GM19467 (cell line): Measurements from ENCODE around the gene FASN.

ENCODE experiments used
- ATAC-seq: cut with Tn5 transposase; IDR thresholded peaks from one replicate; pipeline ENCODE4 v1.9.1; 2021; ENCODE audit warnings: mild to moderate bottlenecking, moderate library complexity; ENCODE audit not compliant: unreplicated experiment

The FASN gene

DNA sequence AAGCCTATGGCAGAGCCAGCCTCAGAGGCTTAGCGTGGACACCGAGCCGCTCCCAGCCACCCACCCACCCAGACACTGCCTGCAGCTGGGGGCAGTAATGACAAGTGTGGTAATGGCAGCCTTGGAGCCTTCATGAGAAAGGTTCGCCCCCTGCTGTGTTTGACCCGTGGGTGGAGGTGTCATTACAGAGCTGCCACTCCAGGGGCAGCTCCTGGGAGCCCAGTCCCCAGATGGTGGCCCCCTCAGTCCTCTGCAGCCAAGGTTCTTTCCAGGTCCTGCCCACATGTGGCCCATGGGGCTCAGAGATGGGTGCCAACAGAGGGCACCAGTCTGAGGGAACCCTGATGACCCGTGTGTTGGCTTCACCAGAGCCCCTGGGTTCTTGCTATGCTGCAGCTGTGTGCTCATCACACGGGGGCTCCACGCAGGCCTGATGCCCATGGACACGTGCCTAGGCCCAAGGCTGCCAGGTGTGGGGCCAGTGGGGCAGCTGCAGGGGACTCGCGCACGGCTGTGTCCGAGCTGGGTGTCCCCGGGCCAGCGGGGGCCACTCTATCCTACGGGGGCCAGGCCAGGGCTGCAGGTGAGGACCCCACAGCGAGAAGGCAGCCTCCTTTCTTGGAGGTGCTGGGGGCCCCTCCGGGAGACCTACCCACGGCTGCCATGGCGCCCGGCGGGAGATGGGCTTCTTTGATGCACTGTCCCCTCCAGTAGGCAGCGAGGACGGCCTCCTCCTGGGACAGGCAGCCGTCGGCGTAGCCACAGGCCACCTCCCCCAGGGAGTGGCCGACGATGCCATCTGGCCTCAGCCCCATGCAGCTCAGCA lies 8.1 kb downstream of the FASN start:
- no peak for ATAC-seq

DNA sequence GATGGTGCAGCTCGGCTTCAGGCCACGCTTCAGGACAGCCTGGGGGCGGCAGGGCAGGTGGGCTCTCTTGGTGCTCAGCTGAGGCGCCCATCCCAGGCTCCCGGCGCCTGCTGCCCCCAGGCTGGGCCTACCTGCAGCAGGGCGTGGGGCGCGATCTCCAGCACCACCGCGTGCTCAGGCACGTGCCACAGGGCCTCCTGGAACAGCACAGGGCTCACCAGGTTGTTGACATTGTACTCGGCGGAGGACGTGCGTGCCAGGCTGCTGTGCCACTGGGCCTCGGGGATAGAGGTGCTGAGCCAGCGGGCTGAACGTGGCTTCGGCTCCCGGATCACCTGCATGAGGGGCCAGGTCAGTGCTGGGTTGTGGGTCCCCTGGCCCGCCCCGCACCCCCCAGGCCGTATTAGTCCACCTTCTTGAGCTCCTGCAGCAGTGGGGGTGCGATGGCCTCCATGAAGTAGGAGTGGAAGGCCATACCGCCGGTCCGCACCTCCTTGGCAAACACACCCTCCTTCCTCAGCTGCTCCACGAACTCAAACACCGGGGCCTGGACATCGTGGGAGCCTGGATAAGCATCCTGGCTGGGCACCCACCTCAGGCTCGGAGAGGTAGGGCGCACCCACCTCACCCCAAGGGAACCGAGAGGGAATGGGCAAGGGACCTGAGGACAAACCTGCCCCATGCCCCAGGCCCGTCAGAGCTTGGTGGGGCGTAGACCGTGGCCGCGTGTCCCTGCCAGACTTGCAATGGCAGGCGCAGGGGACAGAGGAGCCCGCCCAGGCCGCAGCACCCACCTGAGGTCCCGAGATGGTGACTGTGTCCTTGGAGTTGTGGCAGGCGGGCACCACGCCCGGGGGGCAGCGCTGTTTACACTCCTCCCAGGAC lies 9.0 kb downstream of the FASN start:
- ATAC-seq = no peak

DNA sequence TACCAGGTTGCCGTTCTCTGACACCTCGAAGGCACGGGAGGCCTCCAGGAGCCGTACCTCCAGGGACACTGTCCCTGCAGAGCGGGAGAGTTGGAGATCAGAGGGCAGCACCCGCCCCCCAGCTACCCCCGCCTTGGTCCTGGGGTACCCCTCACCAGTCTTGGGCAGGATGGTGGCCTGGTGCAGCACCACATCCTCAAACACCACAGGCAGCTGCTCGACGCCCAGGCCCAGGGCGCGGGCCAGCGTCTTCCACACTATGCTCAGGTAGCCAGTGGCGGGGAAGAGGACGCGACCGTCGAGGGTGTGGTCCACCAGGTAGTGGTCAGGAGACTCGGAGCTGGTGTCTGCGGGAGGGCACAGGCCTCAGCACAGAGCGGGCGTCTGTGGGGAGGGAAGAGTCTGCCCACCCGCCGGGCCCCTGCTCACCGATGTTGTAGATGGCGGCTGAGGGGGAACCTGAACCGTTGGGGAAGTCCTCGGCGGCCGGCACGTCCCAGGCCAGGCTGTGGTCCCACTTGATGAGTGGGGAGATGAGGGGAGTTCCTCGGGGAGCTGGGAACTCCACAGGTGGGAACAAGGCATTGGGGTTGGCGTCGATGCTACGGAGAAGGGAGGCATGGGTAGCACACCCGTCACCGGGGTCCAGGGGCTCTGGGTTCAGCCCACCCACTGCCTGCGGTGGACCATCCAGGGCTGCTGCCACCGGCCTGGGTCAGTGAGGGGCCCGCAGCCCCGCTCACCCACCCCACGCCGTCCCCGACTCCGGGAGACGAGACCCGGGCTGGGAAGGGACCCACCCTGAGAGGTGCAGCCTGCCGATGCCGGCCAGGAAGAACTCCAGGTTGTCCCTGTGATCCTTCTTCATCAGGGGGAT lies 9.8 kb downstream of the FASN start:
- no peak for ATAC-seq

DNA sequence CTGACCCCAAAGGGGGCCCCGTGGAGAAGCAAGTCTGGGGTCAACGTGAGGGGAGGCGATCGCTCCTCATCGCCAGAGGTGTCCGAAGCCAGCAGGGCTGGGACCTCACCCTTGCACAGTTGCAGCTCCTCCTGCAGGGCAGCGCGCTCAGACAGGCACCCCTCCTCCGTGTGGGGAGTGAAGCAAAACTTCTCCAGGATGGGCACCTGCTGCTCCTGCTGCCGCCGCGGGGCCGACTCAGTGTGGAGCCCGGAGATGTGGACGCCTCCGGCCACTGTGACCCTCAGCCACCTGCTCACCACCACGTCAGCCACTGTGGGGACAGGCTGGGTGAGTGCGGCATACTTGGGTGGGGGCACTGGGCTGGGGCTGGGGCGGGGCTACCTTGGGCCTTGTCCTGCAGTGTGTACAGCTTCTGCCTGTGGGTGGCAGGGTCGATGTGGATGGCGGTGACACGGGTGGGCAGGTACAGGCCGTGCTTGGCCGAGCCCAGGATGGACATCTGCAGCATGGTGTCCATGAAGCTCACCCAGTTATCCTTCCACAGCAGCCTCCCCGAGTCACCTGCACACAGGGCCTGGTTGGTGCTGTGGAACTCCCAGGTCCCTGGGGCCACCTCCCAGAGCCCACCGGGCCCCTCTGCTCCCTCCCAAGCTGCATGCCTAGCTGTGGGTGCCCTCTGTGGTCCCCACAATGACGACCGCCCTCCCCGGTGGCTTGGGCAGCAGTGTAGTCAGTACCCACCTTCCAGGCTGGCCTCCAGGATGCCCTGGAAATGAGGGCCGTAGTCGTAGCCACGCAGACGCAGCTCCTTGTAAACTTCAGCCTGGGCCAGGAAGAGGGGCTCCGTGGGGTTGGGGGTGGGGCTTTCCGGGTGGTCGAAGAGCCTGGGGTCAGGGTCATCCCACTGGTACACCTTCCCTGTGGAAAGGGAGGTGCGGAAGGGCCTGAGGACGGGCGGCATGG lies 10.8 kb downstream of the FASN start:
- no peak for ATAC-seq

DNA sequence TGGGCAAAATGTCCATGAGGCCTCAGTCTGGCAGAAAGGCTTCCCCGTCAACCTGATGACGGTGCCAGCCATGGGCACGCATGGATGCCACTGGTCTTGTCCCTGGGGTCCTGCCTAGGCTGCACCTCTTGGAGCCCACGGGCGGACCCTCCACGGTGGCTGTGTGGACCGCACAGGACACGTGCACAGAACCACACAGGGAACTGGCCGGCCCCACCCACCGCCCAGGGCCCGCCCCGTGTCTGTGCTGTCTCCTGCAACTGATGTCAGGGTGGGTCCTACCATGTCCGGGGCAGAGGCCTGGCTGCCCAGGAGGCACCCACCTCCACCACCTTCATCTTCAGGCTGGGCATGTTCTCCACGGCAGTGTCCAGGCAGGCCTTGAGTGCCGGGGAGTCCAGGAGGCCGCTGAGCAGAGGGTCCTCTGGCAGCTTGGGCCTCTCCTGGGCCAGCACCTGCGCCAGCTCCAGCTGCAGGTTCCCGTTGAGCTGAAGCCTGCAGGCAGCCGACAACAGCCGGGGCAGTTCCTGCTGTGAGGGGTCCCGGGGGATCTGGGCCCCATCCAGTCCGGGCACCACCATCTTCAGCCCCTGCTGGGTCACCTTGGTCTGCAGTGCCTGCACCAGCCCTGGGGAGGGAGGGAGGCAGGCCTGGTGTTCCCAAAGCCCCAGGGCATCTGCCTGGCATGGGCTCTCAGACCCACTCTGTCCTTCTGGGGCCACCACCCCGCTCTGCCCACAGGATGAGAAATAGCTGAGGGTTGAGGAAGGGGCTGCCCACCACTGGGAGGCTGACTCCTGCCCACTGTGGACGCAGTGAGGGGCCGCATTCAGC lies 11.9 kb downstream of the FASN start:
- no peak for ATAC-seq

DNA sequence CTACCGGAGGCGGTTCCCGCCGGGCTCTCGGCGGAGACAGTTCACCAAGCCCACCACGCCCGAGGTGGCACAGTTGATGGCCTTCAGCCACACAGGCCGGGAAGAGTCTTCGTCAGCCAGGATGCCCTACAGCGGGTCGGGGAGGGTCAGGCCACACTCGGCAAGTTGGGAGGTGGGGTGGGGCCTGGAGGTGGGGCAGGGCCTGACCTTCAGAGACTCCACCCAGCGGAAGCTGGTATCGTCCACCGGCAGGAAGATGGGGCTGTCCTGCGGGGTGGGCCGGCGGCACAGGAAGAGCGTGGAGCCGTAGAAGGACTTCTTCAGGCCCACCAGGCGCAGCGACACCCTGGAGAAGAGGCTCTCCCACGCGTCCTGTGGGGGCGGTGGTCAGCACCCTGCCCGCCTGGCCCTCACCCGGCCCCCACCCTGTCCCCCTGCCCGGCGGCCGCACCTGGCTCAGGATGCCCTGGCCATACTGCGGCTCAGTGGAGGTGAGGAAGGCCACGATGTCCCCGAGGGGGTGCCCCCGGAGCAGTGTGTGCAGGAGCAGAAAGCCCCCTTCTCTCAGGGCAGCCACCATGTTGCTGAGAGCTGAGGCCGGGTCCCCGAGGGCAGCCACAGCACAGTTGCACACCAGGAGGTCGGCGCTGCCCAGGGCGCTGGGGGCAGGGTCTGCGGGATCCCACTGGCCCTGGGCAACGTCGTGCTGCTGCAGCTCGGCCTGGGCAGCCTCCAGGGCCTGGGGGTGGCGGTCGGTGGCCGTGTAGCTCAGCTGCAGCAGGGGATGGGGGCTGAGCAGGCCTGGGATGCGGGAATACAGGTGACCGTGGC lies 12.8 kb downstream of the FASN start:
- ATAC-seq = no peak

DNA sequence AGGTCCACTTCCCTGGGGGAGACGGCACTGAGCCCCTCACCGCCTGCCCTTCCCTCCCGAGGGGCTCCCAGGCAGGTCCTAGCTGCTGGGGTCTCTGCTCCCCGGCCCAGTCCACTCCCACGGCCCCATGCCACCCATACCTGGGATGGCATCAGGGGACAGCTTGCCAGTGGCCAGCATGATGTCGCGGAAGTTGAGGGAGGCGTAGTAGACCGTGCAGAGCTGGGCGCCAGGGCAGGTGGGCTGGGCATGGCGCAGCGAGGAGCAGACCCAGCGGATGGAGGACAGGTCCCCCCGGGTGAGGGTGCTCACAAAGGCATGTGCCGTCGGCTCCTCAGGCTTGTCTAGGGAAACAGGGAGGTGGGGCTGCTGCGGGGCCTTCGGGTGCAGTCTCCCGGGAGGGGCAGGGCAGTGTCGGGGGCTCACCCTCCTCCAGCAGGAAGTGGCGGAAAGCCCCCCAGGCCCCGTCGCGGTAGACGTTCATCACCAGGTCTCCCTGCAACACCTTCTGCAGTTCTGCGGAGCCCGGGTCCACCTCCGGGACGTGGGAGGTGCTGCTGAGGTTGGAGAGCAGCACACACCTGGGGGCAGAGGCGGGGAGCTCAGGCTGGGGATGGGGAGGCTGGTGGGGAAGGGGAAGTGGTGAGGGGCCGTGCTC lies 13.5 kb downstream of the FASN start:
- ATAC-seq = no peak

DNA sequence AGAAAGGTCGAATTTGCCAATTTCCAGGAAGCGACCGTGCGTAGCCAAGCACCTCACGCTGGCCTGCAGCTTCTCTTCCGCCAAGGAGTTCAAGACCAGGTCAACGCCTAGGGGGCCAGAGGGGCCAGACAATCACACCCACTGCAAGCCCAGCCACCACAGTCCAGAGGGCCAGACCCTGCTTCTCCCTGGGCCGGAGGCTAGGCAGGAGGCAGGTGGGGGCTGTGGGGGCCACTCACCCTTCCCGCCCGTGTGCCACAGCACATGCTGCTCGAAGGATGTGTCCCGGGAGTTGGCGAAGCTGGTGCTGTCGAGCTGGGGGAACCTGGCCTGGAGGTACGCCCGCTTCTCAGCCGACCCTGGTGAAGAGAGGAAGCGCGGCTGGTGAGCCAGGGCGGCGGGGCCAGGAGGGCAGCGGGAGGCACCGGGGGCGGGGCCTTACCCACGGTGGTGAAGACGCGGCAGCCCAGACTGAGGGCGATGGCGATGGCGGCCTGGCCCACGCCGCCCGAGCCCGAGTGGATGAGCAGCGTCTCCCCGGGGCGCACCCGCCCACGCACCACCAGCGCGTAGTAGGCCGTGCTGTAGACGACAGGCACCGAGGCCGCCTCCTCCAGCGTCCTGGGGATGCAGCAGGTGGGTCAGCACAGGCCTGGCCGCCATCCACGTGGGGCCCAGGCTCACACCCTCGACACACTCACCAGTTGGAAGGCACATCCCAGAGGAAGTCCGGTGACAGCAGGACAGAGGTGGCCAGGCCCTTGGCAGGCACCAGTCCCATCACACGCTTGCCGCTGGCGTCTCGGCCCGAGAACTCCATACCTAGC lies 14.3 kb downstream of the FASN start:
- no peak for ATAC-seq

DNA sequence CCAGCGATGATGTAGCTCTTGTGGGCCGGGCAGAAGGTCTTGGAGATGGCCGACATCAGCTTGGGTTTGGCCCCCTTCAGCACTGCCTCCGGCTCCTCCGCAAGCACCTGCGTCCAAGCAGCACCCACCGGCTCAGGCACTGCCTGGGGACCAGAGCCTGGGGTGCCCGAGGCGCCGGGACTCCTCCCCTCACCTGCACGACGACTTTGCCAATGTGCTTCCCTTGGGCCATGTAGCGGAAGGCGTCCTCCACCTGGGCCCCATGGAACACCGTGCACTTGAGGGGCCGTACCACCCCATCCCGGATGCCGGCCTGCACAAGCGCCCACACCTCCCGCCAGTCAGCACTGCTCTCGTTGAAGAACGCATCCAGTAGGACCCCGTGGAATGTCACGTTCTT lies 15.0 kb downstream of the FASN start:
- no peak for ATAC-seq

DNA sequence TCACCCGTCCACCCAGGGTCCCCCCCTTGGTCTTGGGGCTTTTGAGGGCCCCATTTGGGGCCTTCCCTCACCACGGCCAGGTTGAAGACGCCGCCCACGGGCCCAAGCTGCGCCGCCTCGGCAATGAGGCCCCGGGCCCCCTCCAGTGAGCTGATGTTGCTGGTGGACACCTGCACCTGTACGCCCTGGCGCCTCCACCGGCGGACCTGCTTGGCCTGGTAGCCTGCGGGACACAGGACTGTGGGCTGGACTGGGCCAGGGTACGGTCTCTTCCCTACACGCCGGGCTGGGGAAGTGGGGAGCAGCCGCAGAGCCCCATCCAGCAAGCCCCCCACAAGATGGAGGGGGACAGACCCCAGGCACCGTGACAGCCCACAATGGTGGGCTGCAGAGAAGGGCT lies 15.6 kb downstream of the FASN start:
- ATAC-seq = no peak

DNA sequence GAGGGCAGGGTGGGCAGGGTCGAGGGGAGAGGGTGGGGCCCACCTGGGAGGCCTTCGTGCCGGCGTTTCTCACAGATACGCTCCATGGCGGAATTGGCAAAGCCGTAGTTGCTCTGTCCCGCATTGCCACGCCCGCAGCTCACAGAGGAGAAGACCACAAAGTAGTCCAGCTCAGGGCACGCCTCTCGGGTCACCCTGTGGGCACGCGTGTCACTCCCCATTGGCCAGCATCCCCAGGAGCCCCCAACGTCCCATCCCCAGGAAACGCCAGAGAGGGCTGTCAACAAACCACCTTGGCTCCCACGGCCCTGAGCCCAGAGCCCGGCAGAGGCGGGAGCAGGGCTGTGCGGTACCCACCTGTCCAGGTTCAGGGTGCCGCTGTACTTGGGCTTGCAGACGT lies 16.1 kb downstream of the FASN start:
- ATAC-seq = no peak

DNA sequence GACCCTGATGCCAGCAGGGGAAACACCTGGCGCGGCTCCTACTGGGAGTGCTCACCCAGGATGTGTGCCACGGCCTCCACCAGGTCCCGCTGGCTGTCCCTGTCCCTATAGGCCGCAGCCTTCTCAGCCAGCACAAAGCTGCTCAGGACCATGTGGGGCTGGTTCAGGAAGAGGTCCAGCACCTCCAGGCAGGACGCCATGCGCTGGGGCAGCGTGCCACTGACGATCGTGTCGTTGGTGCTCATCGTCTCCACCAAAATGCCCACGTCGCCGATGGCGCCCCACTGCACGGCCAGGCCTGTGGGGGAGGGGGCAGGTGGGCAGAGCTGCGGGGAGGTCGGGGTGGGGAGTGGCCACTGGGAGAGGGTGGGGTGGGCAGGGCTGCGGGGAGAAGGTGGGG lies 16.5 kb downstream of the FASN start:
- ATAC-seq = no peak

DNA sequence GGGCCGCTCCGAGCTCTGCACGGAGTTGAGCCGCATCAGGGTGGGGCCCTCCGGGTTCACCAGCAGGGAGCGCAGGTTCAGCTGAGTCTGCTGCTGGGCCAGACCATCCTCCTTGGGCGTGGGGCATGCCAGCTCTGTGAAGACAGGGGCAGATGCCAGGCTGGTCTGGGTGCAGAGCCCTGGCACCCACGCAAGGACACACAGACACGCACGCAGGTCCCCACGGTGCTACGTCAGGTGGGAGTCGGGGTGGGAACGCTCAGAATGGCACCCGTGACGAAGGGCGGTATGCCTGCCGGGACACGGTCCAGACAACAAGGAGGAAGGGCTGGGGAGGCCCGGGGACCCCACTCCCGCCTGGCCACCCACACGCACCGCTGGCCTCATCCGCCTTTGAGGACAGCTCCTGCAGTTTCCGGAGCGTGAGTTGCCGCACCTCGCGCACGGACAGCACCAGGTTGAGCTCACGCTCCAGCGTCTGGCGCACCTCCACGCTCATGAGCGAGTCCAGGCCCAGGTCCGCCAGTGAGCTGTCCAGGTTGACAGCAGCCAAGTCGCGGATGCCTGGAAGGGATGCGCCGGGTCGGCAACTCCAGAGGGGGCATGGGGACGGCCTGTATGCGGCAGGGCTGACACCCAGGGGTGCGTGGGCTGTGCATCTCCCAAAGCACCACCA lies 17.1 kb downstream of the FASN start:
- no peak for ATAC-seq

DNA sequence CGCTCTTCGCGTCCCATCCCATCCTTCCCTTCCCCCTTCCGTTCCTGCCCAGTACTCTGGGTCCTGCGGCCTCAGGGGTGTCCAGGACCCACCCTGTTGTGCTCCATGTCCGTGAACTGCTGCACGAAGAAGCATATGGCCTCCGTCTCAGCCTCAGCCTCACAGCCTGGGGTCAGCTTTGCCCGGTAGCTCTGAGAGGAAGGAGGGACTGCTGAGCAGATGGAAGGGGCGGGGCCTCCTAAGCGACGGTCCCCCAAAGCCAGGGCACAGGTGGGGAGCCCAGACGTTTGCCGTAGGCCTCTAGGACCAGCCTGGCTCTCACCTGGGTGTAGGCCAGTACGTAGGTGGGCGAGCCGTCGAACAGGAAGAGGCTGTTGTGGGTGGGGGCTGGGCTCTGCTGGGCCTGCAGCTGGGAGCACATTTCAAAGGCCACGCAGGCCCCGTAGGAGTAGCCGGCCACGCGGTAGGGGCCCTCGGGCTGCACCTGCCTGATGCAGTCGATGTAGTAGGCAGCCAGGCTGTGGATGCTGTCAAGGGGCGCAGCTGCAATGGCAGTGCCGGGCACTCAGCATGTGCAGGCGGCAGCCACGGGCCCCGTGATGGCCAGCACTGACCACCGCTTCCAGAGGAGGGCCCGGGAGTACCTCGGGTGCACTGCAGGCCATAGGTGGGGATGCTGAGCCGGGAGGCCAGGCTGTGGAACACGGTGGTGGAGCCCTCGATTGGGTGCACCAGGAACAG lies 17.8 kb downstream of the FASN start:
- no peak for ATAC-seq

DNA sequence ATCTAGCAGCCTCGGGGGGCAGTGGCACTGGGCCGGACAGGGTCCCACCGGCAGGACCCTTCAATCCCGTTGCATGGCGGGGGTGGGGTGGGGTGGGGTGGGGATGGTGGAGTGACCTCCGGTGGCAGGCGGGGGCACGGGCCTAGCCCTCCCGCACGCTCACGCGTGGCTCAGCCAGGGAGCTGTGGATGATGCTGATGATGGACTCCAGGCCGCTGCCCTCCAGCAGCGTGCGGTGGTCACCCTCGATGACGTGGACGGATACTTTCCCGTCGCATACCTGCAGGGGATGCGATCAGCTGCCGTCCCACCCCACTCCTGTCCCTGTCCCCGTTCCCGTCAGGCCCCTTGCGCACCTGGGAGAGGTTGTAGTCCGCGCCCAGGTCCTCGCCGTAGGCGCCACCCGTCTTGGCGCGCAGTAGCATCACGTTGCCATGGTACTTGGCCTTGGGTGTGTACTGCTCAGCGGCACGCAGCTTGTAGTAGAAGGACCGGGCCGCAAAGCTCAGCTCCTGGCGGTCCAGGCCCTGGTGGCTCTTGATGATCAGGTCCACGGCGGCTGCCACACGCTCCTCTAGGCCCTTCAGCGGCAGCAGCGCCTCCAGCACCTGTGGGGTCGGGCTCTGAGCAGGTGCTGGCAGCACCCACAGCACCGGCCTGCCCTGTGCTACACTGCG lies 18.9 kb downstream of the FASN start:
- no peak for ATAC-seq
